GM12875 (cell line): ENCODE data around the gene PCBP3.

Experiments used
- H3K4me3 ChIP-seq: one replicate; pipeline ENCODE4 v1.5.1; 2011; ENCODE audit warnings: low read depth, low read length, control low read depth
- CTCF ChIP-seq: IDR thresholded peaks from 2 replicates; pipeline ENCODE4 v1.5.1; 2011; ENCODE audit warnings: low read depth, mild to moderate bottlenecking, control low read depth, inconsistent platforms, low read length, moderate library complexity, borderline replicate concordance; ENCODE audit not compliant: insufficient read depth

The PCBP3 gene

GRCh38 chr21:45966791-45967394 lies 323.4 kb downstream of the PCBP3 start:
- no peak for TF ChIP-seq CTCF

GRCh38 chr21:45969921-45970673 lies 326.6 kb downstream of the PCBP3 start:
- TF ChIP-seq CTCF, result no peak
- no peak overlapping the region for H3K4me3 ChIP-seq

More at GRCh38 chr21:45966791-45967394, 323.4 kb downstream of the PCBP3 start:
- H3K4me3 ChIP-seq, result no peak overlapping the region

GRCh38 chr21:45970674-45971615 lies 327.4 kb downstream of the PCBP3 start:
- peak; percentile 82 for TF ChIP-seq CTCF

GRCh38 chr21:45971616-45972352 lies 328.3 kb downstream of the PCBP3 start:
- H3K4me3 ChIP-seq, result no peak overlapping the region
- no peak for TF ChIP-seq CTCF

More at GRCh38 chr21:45970674-45971615, 327.4 kb downstream of the PCBP3 start:
- H3K4me3 ChIP-seq, result no peak overlapping the region

GRCh38 chr21:45972353-45972715 lies 328.8 kb downstream of the PCBP3 start:
- TF ChIP-seq CTCF, result no peak
- H3K4me3 ChIP-seq, result no peak overlapping the region

- H3K4me3 ChIP-seq, result peak overlapping the region; percentile 5
Measured at GRCh38 chr21:45972716-45973474, 329.4 kb downstream of the PCBP3 start.

More at GRCh38 chr21:45972716-45973474, 329.4 kb downstream of the PCBP3 start:
- TF ChIP-seq CTCF, result no peak
